Measurements from ENCODE around the gene IQGAP2.
"Not testable (repeated sequence)": the region's sequence is repeated elsewhere in the genome, so short reads cannot be mapped to it uniquely, and the experiment has no call there.

IQGAP2 gene

GRCh38 chr5:76548525-76549229 lies 145.6 kb downstream of the IQGAP2 start:
- Histone ChIP-seq H3K9ac (ENCODE audit: insufficient read length) (no peak overlapping the region), H3K36me3 (ENCODE audit: insufficient read depth, low read length) (no peaks in the 10 kb centered on the region), H3K27ac (no peak overlapping the region), H3K4me3 (no peak overlapping the region), H3K9me3 (ENCODE audit: low read depth, low read length) (no peaks in the 10 kb centered on the region)
- no peak for DNase-seq (ENCODE audit: low read depth, low spot score)
- TF ChIP-seq EZH2 (IDR thresholded peaks at IDR 0.05), result no peak
- TF ChIP-seq POLR2AphosphoS5 (IDR thresholded peaks at IDR 0.05; ENCODE audit: borderline replicate concordance, low read depth, low read length), result no peak

DNA sequence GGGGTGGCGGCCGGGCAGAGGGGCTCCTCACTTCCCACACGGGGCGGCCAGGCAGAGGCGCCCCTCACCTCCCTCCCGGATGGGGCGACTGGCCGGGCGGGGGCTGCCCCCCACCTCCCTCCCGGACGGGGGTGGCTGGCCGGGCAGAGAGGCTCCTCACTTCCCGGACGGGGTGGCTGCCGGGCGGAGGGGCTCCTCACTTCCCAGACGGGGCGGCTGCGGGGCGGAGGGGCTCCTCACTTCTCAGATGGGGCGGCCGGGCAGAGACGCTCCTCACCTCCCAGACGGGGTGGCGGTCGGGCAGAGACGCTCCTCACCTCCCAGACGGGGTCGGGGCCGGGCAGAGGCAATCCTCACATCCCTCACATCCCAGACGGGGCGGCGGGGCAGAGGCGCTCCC lies 147.8 kb downstream of the IQGAP2 start:
- H3K4me3 ChIP-seq; H3K9ac ChIP-seq (ENCODE audit: insufficient read length); DNase-seq (ENCODE audit: low read depth, low spot score); H3K27ac ChIP-seq; H3K36me3 ChIP-seq (ENCODE audit: insufficient read depth, low read length); H3K9me3 ChIP-seq (ENCODE audit: low read depth, low read length): not testable (repeated sequence)

- Histone ChIP-seq H3K9ac (ENCODE audit: insufficient read length) (no peak overlapping the region), H3K4me3 (no peak overlapping the region), H3K36me3 (ENCODE audit: insufficient read depth, low read length) (no peaks in the 10 kb centered on the region), H3K27ac (no peak overlapping the region), H3K9me3 (ENCODE audit: low read depth, low read length) (no peaks in the 10 kb centered on the region)
- TF ChIP-seq EZH2 (IDR thresholded peaks at IDR 0.05) (no peak), FOXP2 (optimal IDR thresholded peaks at IDR 0.05; ENCODE audit: control extremely low read depth, extremely low read length, insufficient read depth) (no peak), POLR2AphosphoS5 (IDR thresholded peaks at IDR 0.05; ENCODE audit: borderline replicate concordance, low read depth, low read length) (no peak)
- no peak for DNase-seq (ENCODE audit: low read depth, low spot score)
Measured at GRCh38 chr5:76552546-76552945, 149.5 kb downstream of the IQGAP2 start.

DNA sequence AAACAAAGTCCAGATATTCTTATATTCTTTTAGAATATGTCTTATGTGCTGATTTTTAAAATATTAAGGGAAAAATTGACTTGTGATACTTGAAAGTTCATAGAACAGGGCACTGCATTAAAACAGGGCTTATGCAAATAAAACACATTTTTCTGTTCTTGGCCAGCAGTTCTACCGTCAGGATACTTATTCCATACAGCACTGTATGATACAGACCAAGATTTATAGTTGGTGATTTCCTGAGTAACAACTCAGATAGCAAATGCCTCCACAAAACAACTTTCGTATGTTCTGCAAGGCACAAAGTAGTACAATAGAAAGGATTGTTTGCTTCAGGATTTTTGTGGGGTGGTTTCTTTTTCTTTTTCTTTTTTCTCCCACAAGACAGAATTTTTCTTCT lies 150.2 kb downstream of the IQGAP2 start:
- Histone ChIP-seq H3K9ac (ENCODE audit: insufficient read length) (no peak overlapping the region), H3K36me3 (ENCODE audit: insufficient read depth, low read length) (no peaks in the 10 kb centered on the region), H3K9me3 (ENCODE audit: low read depth, low read length) (no peaks in the 10 kb centered on the region), H3K27ac (no peak overlapping the region), H3K4me3 (no peak overlapping the region)
- TF ChIP-seq EZH2 (IDR thresholded peaks at IDR 0.05), result no peak
- TF ChIP-seq FOXP2 (optimal IDR thresholded peaks at IDR 0.05; ENCODE audit: control extremely low read depth, extremely low read length, insufficient read depth), result no peak
- TF ChIP-seq POLR2AphosphoS5 (IDR thresholded peaks at IDR 0.05; ENCODE audit: borderline replicate concordance, low read depth, low read length), result no peak
- DNase-seq (ENCODE audit: low read depth, low spot score), result no peak

- H3K4me3 ChIP-seq, result no peak overlapping the region
- TF ChIP-seq EZH2 (IDR thresholded peaks at IDR 0.05) (no peak), FOXP2 (optimal IDR thresholded peaks at IDR 0.05; ENCODE audit: control extremely low read depth, extremely low read length, insufficient read depth) (no peak), POLR2AphosphoS5 (IDR thresholded peaks at IDR 0.05; ENCODE audit: borderline replicate concordance, low read depth, low read length) (no peak)
- DNase-seq (ENCODE audit: low read depth, low spot score), result no peak
Measured at GRCh38 chr5:76555114-76555513, 152.0 kb downstream of the IQGAP2 start.

GRCh38 chr5:76555717-76556116 lies 152.6 kb downstream of the IQGAP2 start:
- Histone ChIP-seq H3K9me3 (ENCODE audit: low read depth, low read length) (no peaks in the 10 kb centered on the region), H3K4me3 (no peak overlapping the region), H3K27ac (no peak overlapping the region), H3K9ac (ENCODE audit: insufficient read length) (no peak overlapping the region), H3K36me3 (ENCODE audit: insufficient read depth, low read length) (no peaks in the 10 kb centered on the region)
- DNase-seq (ENCODE audit: low read depth, low spot score), result no peak
- TF ChIP-seq FOXP2 (optimal IDR thresholded peaks at IDR 0.05; ENCODE audit: control extremely low read depth, extremely low read length, insufficient read depth) (no peak), POLR2AphosphoS5 (IDR thresholded peaks at IDR 0.05; ENCODE audit: borderline replicate concordance, low read depth, low read length) (no peak), EZH2 (IDR thresholded peaks at IDR 0.05) (no peak)

More at GRCh38 chr5:76555114-76555513, 152.0 kb downstream of the IQGAP2 start:
- H3K36me3 ChIP-seq (ENCODE audit: insufficient read depth, low read length), result no peaks in the 10 kb centered on the region
- no peak overlapping the region for H3K27ac ChIP-seq
- no peaks in the 10 kb centered on the region for H3K9me3 ChIP-seq (ENCODE audit: low read depth, low read length)
- no peak overlapping the region for H3K9ac ChIP-seq (ENCODE audit: insufficient read length)

DNA sequence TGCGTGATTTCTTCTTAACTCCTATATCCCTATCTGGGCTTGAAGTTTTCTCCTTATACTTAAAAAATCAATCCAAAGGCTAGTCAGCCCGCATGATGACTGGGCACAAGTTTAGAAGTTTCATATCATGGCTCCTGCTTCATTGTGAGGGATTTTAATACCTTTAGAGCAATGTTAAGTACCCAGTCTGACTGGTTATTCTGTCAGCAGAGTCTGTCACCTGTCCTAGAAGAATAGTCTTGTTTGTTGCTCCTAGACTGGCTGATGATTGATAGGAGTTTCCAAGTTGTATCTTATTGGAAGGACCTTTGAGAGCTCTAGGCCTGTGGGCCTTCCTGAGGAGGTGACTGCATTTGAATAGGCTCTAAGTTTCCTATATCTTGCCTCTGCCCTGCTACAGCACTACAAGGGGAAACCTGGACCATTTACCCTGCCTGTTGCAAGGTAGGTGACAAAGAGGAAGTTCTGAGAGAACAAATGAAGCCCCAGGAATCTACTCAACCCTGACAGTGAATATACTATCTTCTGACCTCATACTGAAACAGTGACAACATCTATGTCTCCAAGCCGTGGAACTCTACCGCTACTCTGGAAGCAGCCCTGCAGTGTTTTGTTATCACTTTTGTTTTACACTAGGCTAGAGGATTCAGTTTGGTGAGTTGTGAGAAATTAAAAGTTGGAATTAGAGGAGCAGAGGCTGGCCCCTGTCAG lies 153.6 kb downstream of the IQGAP2 start:
- TF ChIP-seq FOXP2 (optimal IDR thresholded peaks at IDR 0.05; ENCODE audit: control extremely low read depth, extremely low read length, insufficient read depth) (no peak), EZH2 (IDR thresholded peaks at IDR 0.05) (no peak), POLR2AphosphoS5 (IDR thresholded peaks at IDR 0.05; ENCODE audit: borderline replicate concordance, low read depth, low read length) (no peak)

DNA sequence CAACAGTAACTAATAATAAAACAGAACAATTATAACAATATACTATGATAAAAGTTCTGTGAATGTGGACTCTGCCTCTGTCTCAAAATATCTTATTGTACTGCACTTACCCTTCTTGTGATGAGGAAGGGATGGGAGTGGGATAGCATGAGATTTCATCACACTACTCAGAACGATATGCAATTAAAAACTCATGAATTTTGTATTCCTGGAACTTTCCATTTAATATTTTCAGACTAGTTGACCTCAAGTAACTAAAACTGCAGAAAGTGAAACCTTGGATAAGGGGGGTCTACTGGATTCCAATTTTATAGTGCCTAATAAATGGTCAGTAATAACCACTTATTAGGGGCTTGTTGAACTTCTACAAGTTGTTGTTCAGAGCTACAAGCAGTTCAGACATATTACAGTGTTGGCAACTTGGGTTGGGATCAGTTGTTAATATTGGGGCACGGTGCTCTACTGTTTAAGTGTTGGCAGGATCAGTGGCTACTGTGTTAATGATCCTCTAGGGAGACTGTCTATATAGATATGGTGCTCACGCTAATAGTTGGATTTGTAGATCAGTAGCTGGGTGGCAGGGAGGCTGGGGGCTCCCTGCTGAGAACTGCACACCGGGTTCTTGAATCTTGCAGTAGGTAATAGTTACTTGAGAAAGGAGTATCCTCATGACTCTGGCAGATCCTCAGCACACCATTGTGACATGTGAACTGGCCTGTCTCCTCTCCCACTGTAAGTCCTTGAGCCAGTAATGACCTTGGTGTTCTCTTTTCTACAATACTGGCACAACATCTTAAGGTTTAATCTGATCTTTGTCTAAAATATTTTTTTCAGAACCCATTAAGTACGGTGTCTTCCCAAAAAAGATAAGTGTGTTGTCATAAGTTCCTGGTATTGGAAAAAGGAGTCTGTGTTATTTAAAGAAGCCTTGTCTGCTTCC lies 158.1 kb downstream of the IQGAP2 start:
- Histone ChIP-seq H3K36me3 (ENCODE audit: insufficient read depth, low read length) (no peaks in the 10 kb centered on the region), H3K9me3 (ENCODE audit: low read depth, low read length) (no peaks in the 10 kb centered on the region), H3K9ac (ENCODE audit: insufficient read length) (no peak overlapping the region), H3K4me3 (no peak overlapping the region), H3K27ac (no peak overlapping the region)
- TF ChIP-seq EZH2 (IDR thresholded peaks at IDR 0.05) (no peak), FOXP2 (optimal IDR thresholded peaks at IDR 0.05; ENCODE audit: control extremely low read depth, extremely low read length, insufficient read depth) (no peak), POLR2AphosphoS5 (IDR thresholded peaks at IDR 0.05; ENCODE audit: borderline replicate concordance, low read depth, low read length) (no peak)
- DNase-seq (ENCODE audit: low read depth, low spot score), result no peak

More for the DNA sequence above, 153.6 kb downstream of the IQGAP2 start:
- Histone ChIP-seq H3K4me3 (no peak overlapping the region), H3K36me3 (ENCODE audit: insufficient read depth, low read length) (no peaks in the 10 kb centered on the region), H3K9ac (ENCODE audit: insufficient read length) (no peak overlapping the region), H3K27ac (no peak overlapping the region), H3K9me3 (ENCODE audit: low read depth, low read length) (no peaks in the 10 kb centered on the region)
- no peak for DNase-seq (ENCODE audit: low read depth, low spot score)
